ENCODE measurements around the gene DLD.

DNA sequence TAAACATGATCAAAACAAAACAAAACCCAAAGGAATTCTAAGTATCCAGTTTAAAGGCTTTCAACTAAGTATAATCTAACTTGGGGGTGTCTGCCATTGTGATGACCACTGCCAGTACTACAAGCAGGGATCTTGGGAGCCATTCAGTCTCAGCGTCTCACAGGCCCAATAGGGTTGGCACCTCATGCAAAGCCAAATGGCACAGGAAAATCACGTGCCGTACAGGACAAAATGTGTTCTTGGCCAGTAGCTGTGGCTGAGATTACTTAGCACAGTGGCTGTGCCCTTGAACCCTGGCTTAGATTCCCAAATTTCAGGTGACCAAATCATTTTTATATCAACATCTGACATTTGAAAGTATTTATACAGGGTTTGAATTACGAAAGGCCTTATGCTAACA lies 50.0 kb downstream of the DLD start:
- TF ChIP-seq, protein P1, sequence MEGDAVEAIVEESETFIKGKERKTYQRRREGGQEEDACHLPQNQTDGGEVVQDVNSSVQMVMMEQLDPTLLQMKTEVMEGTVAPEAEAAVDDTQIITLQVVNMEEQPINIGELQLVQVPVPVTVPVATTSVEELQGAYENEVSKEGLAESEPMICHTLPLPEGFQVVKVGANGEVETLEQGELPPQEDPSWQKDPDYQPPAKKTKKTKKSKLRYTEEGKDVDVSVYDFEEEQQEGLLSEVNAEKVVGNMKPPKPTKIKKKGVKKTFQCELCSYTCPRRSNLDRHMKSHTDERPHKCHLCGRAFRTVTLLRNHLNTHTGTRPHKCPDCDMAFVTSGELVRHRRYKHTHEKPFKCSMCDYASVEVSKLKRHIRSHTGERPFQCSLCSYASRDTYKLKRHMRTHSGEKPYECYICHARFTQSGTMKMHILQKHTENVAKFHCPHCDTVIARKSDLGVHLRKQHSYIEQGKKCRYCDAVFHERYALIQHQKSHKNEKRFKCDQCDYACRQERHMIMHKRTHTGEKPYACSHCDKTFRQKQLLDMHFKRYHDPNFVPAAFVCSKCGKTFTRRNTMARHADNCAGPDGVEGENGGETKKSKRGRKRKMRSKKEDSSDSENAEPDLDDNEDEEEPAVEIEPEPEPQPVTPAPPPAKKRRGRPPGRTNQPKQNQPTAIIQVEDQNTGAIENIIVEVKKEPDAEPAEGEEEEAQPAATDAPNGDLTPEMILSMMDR (IDR thresholded peaks at IDR 0.05; ENCODE audit: low read depth, low read length, missing input control) = no peak
- TF ChIP-seq RAD21 (IDR thresholded peaks at IDR 0.05) (no peak), YY1 (IDR thresholded peaks at IDR 0.05) (no peak), SP1 (IDR thresholded peaks at IDR 0.05) (no peak), JUND (IDR thresholded peaks at IDR 0.05) (no peak), FOXA1 (IDR thresholded peaks at IDR 0.05) (no peak), TAF1 (conservative IDR thresholded peaks at IDR 0.05) (no peak), GABPA (IDR thresholded peaks at IDR 0.05 in 1 of 2, conservative IDR thresholded peaks at IDR 0.05 in 1 of 2) (no peak), FOXA2 (IDR thresholded peaks at IDR 0.05) (no peak), RXRA (IDR thresholded peaks at IDR 0.05) (no peak)
- TF ChIP-seq, protein P2, sequence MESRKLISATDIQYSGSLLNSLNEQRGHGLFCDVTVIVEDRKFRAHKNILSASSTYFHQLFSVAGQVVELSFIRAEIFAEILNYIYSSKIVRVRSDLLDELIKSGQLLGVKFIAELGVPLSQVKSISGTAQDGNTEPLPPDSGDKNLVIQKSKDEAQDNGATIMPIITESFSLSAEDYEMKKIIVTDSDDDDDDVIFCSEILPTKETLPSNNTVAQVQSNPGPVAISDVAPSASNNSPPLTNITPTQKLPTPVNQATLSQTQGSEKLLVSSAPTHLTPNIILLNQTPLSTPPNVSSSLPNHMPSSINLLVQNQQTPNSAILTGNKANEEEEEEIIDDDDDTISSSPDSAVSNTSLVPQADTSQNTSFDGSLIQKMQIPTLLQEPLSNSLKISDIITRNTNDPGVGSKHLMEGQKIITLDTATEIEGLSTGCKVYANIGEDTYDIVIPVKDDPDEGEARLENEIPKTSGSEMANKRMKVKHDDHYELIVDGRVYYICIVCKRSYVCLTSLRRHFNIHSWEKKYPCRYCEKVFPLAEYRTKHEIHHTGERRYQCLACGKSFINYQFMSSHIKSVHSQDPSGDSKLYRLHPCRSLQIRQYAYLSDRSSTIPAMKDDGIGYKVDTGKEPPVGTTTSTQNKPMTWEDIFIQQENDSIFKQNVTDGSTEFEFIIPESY (IDR thresholded peaks at IDR 0.05) = no peak
- TF ChIP-seq, protein P3, sequence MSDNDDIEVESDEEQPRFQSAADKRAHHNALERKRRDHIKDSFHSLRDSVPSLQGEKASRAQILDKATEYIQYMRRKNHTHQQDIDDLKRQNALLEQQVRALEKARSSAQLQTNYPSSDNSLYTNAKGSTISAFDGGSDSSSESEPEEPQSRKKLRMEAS (IDR thresholded peaks at IDR 0.05) = no peak

Data from liver (tissue), 3 donors.